A549 (cell line): ENCODE results near the gene ZC3H11A. TPM values are rescaled to one million over a fixed set of nuclear protein-coding genes. Genes with fewer than 3 reads are reported as not detected.

ENCODE experiments used
- ATAC-seq, 2 experiments: fragments of 200-7000 bp in 1 of 2; fragments of >200 bp in 1 of 2; cut with Nextera tagmentation in 1 of 2; cut with Tn5 transposase in 1 of 2; 3 replicates each; pipeline versions ENCODE4 v1.8.0 to v1.9.1; 2018 to 2020; ENCODE audit warnings: mild to moderate bottlenecking in 1 of 2, moderate library complexity in 1 of 2
- CTCF ChIA-PET: fragments of 300-600 bp; sonication (Branson Sonifier 250); formaldehyde crosslinking; extraction: SDS; loops from one replicate; lab custom pipeline; 2021; ENCODE audit warnings: antibody characterized with exemption, inconsistent platforms; lab: Yijun Ruan, JAX
- POLR2A ChIA-PET: fragments of 350-600 bp; formaldehyde crosslinking; extraction: SDS; loops from one replicate; lab custom pipeline; 2021; ENCODE audit warnings: antibody characterized with exemption, inconsistent platforms; lab: Yijun Ruan, JAX
- DNase-seq, 2 experiments: peaks; one replicate each; pipeline versions ENCODE4 v3.0.0 to v3.0.0-alpha.2; 2011 to 2016; ENCODE audit warnings: low read depth in 1 of 2, low spot score in 1 of 2
- FAIRE-seq: peaks from 2 replicates; lab custom pipeline; 2011; peaks lifted over from hg19 to GRCh38; lab: Jason Lieb, UNC
- H3K27ac ChIP-seq, 2 experiments: fragments of >200 bp; sonication (Bioruptor Twin); formaldehyde crosslinking; 3 replicates each; pipeline ENCODE4 v1.5.1; 2016 to 2017
- H3K4me1 ChIP-seq: fragments of >200 bp; sonication (Bioruptor Twin); formaldehyde crosslinking; 3 replicates; pipeline ENCODE4 v1.6.1; 2016
- H3K4me2 ChIP-seq: fragments of >200 bp; sonication (Bioruptor Twin); formaldehyde crosslinking; 3 replicates; pipeline ENCODE4 v1.6.1; 2016
- H3K4me3 ChIP-seq: fragments of >200 bp; sonication (Bioruptor Twin); formaldehyde crosslinking; 3 replicates; pipeline ENCODE4 v1.5.1; 2016
- H3K9me3 ChIP-seq: fragments of >200 bp; sonication (Bioruptor Twin); formaldehyde crosslinking; 3 replicates; pipeline ENCODE4 v1.6.1; 2016
- CBX2 ChIP-seq: fragments of 200-600 bp; sonication (generic); IDR thresholded peaks from 2 replicates; pipeline ENCODE4 v1.6.1; 2016; ENCODE audit warnings: low read depth, mild to moderate bottlenecking, borderline replicate concordance
- CEBPB ChIP-seq, 2 experiments: fragments of >200 bp in 1 of 2; sonication (Bioruptor Twin) in 1 of 2; formaldehyde crosslinking in 1 of 2; IDR thresholded peaks; 2 replicates each; pipeline ENCODE4 v1.6.1; 2012 to 2016
- CHD4 ChIP-seq: fragments of 200-600 bp; sonication (generic); IDR thresholded peaks from 2 replicates; pipeline ENCODE4 v1.6.1; 2016; ENCODE audit warnings: antibody characterized with exemption, mild to moderate bottlenecking, borderline replicate concordance
- CTCF ChIP-seq: fragments of >200 bp; sonication (Bioruptor Twin); formaldehyde crosslinking; IDR thresholded peaks from 3 replicates; pipeline ENCODE4 v1.5.1; 2016
- EHF ChIP-seq: fragments of 250-450 bp; sonication (Bioruptor Pico); IDR thresholded peaks from 2 replicates; pipeline ENCODE4 v1.5.0; 2020; ENCODE audit warnings: mild to moderate bottlenecking
- ESRRA ChIP-seq: fragments of 150-350 bp; IDR thresholded peaks from 2 replicates; pipeline ENCODE4 v1.6.1; 2014; ENCODE audit warnings: mild to moderate bottlenecking, low read length, borderline replicate concordance
- FOSL2 ChIP-seq, 2 experiments: fragments of 450-650 bp in 1 of 2; fragments of >200 bp in 1 of 2; sonication (Bioruptor Twin) in 1 of 2; formaldehyde crosslinking; IDR thresholded peaks; 2 replicates each; pipeline versions ENCODE4 v1.5.0 to v1.6.1; 2016 to 2020; ENCODE audit warnings: mild to moderate bottlenecking in 1 of 2, moderate library complexity in 1 of 2
- GATA3 ChIP-seq: IDR thresholded peaks from 2 replicates; pipeline ENCODE4 v1.6.1; 2012; ENCODE audit warnings: borderline replicate concordance
- JUNB ChIP-seq: fragments of >200 bp; sonication (Bioruptor Twin); formaldehyde crosslinking; IDR thresholded peaks from 2 replicates; pipeline ENCODE4 v1.6.1; 2016
- KDM5A ChIP-seq: fragments of 200-600 bp; sonication (generic); IDR thresholded peaks from 2 replicates; pipeline ENCODE4 v1.6.1; 2016; ENCODE audit warnings: antibody characterized with exemption, mild to moderate bottlenecking
- NPAS2 ChIP-seq: fragments of 250-450 bp; sonication (Bioruptor Pico); IDR thresholded peaks from 2 replicates; pipeline ENCODE4 v1.8.0; 2022; ENCODE audit warnings: mild to moderate bottlenecking, moderate library complexity, borderline replicate concordance
- RAD21 ChIP-seq, 2 experiments: fragments of >200 bp in 1 of 2; sonication (Bioruptor Twin) in 1 of 2; formaldehyde crosslinking in 1 of 2; IDR thresholded peaks in 1 of 2; conservative IDR thresholded peaks in 1 of 2; 2 replicates in 1 of 2; 3 replicates in 1 of 2; pipeline ENCODE4 v1.6.1; 2012 to 2018; ENCODE audit warnings: inconsistent platforms in 1 of 2
- RCOR1 ChIP-seq: fragments of 150-350 bp; IDR thresholded peaks from 2 replicates; pipeline ENCODE4 v1.6.1; 2014; ENCODE audit warnings: antibody characterized with exemption, low read length, low read depth
- SREBF2 ChIP-seq: fragments of 450-650 bp; IDR thresholded peaks from 2 replicates; pipeline ENCODE4 v1.6.1; 2014; ENCODE audit warnings: mild to moderate bottlenecking, moderate library complexity
- ZFP36 ChIP-seq: fragments of 450-650 bp; IDR thresholded peaks from 2 replicates; pipeline ENCODE4 v1.6.1; 2014; ENCODE audit warnings: borderline replicate concordance; ENCODE audit not compliant: partially characterized antibody
- WGBS: methylation state at CpG from one replicate; pipeline ENCODE4 v1.1.6; 2017; ENCODE audit errors: missing lambda C conversion rate; 5-methylcytosine and 5-hydroxymethylcytosine counted together
- polyA plus RNA-seq, 4 experiments: library from polyadenylated mRNA; depleted of rRNA in 3 of 4; stranded (reverse); fragments of >200 nt; fragmentation: RNase III in 1 of 4; extraction: RNeasy Plus Mini Kit Qiagen cat#74134 plus additional on column Dnase treatment in 1 of 4; gene quantifications; 2 replicates in 3 of 4; 3 replicates in 1 of 4; pipeline ENCODE4 v1.2.3, GENCODE V29; 2011 to 2017
- TF ChIP-seq, protein P1 (sequence below): IDR thresholded peaks from 2 replicates; pipeline ENCODE4 v1.6.1; 2012
- TF ChIP-seq, protein P2 (sequence below): fragments of >200 bp; sonication (Bioruptor Twin); formaldehyde crosslinking; IDR thresholded peaks from 3 replicates; pipeline ENCODE4 v1.6.1; 2016

Gene ZC3H11A
- polyA plus RNA-seq, 2 of the 4 experiments (the other 2 are of a cell fraction), result 42.6 to 119 TPM

DNA sequence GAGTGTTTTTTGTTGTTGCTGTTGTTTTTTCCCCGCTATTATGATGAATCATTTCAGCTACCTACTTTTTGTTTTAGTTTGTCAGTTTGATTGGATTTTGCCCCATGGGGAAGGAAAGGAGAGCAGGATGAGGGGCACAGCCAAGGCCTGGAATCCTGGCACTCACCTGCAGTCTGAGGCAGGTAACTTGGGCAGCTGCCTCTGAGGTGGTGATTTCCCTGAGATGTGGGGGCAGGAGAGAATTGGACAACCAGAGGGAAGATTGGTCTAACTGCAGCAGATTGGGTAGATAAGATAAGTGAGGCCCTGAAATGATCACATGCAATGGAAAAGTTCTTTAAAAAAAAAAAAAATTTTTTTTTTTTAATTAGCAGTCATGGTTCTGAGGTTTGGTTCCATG lies 31.9 kb upstream of the ZC3H11A start:
- FAIRE-seq (no peak), DNase-seq (no peak), ATAC-seq (no peak)
- Histone ChIP-seq H3K27ac (no peak overlapping the region), H3K9me3 (no peaks in the 10 kb centered on the region), H3K4me1 (no peaks in the 10 kb centered on the region), H3K4me2 (no peak overlapping the region), H3K4me3 (no peak overlapping the region)
- 92% methylated on average over 1 of the region's 1 CpG for WGBS
- CTCF ChIA-PET, result no interaction called here
- POLR2A ChIA-PET, result no interaction called here
- TF ChIP-seq CEBPB (IDR thresholded peaks at IDR 0.05) (no peak), EHF (CRISPR knock-in tag) (no peak), RAD21 (conservative IDR thresholded peaks at IDR 0.05 in 1 of 2, IDR thresholded peaks at IDR 0.05 in 1 of 2) (no peak), RCOR1 (no peak), CBX2 (no peak), GATA3 (no peak), CHD4 (no peak), ZFP36 (no peak)
- TF ChIP-seq, protein P1, sequence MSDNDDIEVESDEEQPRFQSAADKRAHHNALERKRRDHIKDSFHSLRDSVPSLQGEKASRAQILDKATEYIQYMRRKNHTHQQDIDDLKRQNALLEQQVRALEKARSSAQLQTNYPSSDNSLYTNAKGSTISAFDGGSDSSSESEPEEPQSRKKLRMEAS, result no peak

- Histone ChIP-seq H3K9me3 (no peaks in the 10 kb centered on the region), H3K4me2 (no peak overlapping the region), H3K27ac (no peak overlapping the region), H3K4me3 (no peak overlapping the region), H3K4me1 (peaks cover 5% of the 10 kb centered on the region; the same call in 2 of the 3 replicates)
- ChIA-PET POLR2A (no interaction called here), CTCF (interaction anchor here (0.7 to 1.8 kb wide), 5 partner anchors 12 to 631 kb away, joined by 3 to 7 read pairs (median 3); no protein-coding TSS in a partner anchor)
- DNase-seq, result no peak
- FAIRE-seq, result no peak
- TF ChIP-seq, protein P2, sequence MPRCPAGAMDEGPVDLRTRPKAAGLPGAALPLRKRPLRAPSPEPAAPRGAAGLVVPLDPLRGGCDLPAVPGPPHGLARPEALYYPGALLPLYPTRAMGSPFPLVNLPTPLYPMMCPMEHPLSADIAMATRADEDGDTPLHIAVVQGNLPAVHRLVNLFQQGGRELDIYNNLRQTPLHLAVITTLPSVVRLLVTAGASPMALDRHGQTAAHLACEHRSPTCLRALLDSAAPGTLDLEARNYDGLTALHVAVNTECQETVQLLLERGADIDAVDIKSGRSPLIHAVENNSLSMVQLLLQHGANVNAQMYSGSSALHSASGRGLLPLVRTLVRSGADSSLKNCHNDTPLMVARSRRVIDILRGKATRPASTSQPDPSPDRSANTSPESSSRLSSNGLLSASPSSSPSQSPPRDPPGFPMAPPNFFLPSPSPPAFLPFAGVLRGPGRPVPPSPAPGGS, result no peak
- TF ChIP-seq NPAS2 (CRISPR knock-in tag) (no peak), KDM5A (no peak), ESRRA (no peak), JUNB (no peak), CTCF (no peak), RCOR1 (no peak), FOSL2 (IDR thresholded peaks at IDR 0.05) (no peak), FOSL2 (CRISPR knock-in tag; IDR thresholded peaks at IDR 0.05) (no peak), ZFP36 (no peak), SREBF2 (no peak)
- 41% methylated on average over 3 of the region's 3 CpGs for WGBS
- ATAC-seq, result peak in 1 of 2 experiments; percentile 39; a peak in 3 of 6 replicates
Observed at GRCh38 chr1:203764105-203765028, 31.1 kb upstream of the ZC3H11A start.
